Measurements from ENCODE around the gene SLC16A11. TPM values are rescaled to one million over a fixed set of nuclear protein-coding genes. Genes with fewer than 3 reads are reported as not detected.

SLC16A11 gene
- polyA plus RNA-seq, 1 donor (not counting 4 experiments of a cell fraction or from before 2014, with no cell fraction given): not detected

DNA sequence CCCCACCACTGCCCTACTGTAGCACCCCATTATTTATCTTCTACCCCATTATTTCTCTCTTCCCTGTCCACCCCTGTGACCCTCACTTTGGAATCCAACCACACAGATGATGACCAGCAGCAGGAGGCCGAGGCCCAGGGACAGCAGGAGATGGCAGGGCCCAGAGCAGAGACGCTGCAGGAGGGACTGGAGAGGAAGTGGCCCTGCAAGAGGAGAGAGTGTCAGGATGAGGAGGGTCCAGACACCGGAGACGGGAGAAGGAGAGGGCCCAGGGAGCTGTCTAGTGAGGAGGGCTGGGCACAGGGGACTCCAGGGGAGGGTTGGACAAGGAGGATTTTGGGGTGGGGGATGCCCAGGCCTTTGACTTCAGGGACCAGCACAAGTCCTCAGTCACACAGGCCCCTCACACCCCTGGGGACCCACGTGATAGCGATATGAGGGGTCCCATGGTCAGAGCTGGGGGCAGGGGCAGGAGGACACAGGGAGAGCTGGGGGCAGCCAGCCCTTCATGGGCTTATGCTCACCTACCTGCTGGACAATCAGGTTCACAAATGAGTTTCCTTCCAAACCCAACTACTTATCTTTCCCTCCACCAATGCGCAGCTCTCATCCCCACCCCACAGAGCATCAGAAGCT is 34.1 kb upstream of the SLC16A11 start:
- DNase-seq (ENCODE audit: low read depth, low spot score): no peak
- Histone ChIP-seq H3K9me1 (ENCODE audit: control insufficient read depth, extremely low read depth, insufficient read depth, low read length) (no peaks in the 10 kb centered on the region), H3K27me3 (ENCODE audit: control insufficient read depth, extremely low read depth, insufficient read depth, low read length) (peaks cover 11% of the 10 kb centered on the region), H3K9ac (ENCODE audit: control insufficient read depth, extremely low read depth, insufficient read depth, low read length) (no peak overlapping the region), H3K4me3 (ENCODE audit: control insufficient read depth in 2 of 3, extremely low read depth in 1 of 3, insufficient read depth in 2 of 3, low read depth in 1 of 3, low read length in 3 of 3) (no peak overlapping the region), H3K79me2 (ENCODE audit: control insufficient read depth, insufficient read depth, low read length) (no peaks in the 10 kb centered on the region), H4K20me1 (ENCODE audit: control insufficient read depth, extremely low read depth, insufficient read depth, low read length) (no peaks in the 10 kb centered on the region), H3K9me3 (ENCODE audit: control insufficient read depth, low read depth, low read length) (no peaks in the 10 kb centered on the region), H3K4me2 (ENCODE audit: control insufficient read depth, extremely low read depth, insufficient read depth, low read depth, low read length) (no peak overlapping the region), H3K4me1 (ENCODE audit: control insufficient read depth, extremely low read depth, insufficient read depth, low read length) (no peaks in the 10 kb centered on the region), H2AFZ (ENCODE audit: control insufficient read depth, low read length) (no peak overlapping the region), H3K27ac (ENCODE audit: control insufficient read depth, insufficient read depth, low read length) (no peak overlapping the region), H3K36me3 (ENCODE audit: control insufficient read depth in 2 of 2, extremely low read depth in 1 of 2, insufficient read depth in 2 of 2, low read length in 2 of 2) (no peaks in the 10 kb centered on the region)
- TF ChIP-seq EZH2 (IDR thresholded peaks at IDR 0.05; ENCODE audit: low read length): no peak
- TF ChIP-seq, protein P1, sequence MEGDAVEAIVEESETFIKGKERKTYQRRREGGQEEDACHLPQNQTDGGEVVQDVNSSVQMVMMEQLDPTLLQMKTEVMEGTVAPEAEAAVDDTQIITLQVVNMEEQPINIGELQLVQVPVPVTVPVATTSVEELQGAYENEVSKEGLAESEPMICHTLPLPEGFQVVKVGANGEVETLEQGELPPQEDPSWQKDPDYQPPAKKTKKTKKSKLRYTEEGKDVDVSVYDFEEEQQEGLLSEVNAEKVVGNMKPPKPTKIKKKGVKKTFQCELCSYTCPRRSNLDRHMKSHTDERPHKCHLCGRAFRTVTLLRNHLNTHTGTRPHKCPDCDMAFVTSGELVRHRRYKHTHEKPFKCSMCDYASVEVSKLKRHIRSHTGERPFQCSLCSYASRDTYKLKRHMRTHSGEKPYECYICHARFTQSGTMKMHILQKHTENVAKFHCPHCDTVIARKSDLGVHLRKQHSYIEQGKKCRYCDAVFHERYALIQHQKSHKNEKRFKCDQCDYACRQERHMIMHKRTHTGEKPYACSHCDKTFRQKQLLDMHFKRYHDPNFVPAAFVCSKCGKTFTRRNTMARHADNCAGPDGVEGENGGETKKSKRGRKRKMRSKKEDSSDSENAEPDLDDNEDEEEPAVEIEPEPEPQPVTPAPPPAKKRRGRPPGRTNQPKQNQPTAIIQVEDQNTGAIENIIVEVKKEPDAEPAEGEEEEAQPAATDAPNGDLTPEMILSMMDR (optimal IDR thresholded peaks at IDR 0.05 in 1 of 3, IDR thresholded peaks at IDR 0.05 in 1 of 3, conservative IDR thresholded peaks at IDR 0.05 in 1 of 3; ENCODE audit: extremely low read depth in 1 of 3, insufficient read depth in 2 of 3, low read length in 3 of 3): no peak
- dilution Hi-C loops (cut with MboI; ENCODE audit: extremely low pct_ligation_motif_present, low sequenced_read_pairs): no loop called here
- FAIRE-seq: no peak

DNA sequence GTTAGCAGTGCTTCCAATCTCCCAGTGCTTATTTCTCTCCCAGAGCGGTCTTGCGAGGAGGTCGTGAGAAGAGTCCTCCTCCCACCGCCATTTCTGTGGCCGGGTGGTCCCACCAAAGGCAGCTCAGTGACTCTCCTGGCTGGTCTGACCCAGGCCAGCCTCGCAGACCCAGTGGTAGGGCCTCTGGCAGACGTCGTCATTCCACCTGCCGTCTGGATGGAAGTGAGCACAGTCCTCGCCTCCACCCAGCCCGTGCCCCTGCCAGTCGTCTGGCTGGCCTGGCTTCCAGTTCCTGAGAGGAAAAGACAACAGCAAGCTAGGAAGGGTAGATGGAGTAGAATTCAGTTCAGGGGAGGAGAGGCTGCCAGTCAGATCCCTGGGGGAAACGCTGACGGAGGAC is 31.0 kb upstream of the SLC16A11 start:
- DNase-seq (ENCODE audit: low read depth, low spot score) (no peak), FAIRE-seq (no peak)
- H3K4me2 ChIP-seq (ENCODE audit: control insufficient read depth, extremely low read depth, insufficient read depth, low read depth, low read length): no peak overlapping the region
- H3K27me3 ChIP-seq (ENCODE audit: control insufficient read depth, extremely low read depth, insufficient read depth, low read length): peaks cover 12% of the 10 kb centered on the region
- no peak overlapping the region for H3K4me3 ChIP-seq (ENCODE audit: control insufficient read depth in 2 of 3, extremely low read depth in 1 of 3, insufficient read depth in 2 of 3, low read depth in 1 of 3, low read length in 3 of 3)
- no peaks in the 10 kb centered on the region for H4K20me1 ChIP-seq (ENCODE audit: control insufficient read depth, extremely low read depth, insufficient read depth, low read length)
- H3K79me2 ChIP-seq (ENCODE audit: control insufficient read depth, insufficient read depth, low read length): no peaks in the 10 kb centered on the region
- no peak overlapping the region for H3K9ac ChIP-seq (ENCODE audit: control insufficient read depth, extremely low read depth, insufficient read depth, low read length)
- H3K36me3 ChIP-seq (ENCODE audit: control insufficient read depth in 2 of 2, extremely low read depth in 1 of 2, insufficient read depth in 2 of 2, low read length in 2 of 2): no peaks in the 10 kb centered on the region
- no peak overlapping the region for H3K27ac ChIP-seq (ENCODE audit: control insufficient read depth, insufficient read depth, low read length)
- H2AFZ ChIP-seq (ENCODE audit: control insufficient read depth, low read length): no peak overlapping the region
- H3K9me3 ChIP-seq (ENCODE audit: control insufficient read depth, low read depth, low read length): no peaks in the 10 kb centered on the region
- dilution Hi-C loops (cut with MboI; ENCODE audit: extremely low pct_ligation_motif_present, low sequenced_read_pairs): no loop called here
- no peaks in the 10 kb centered on the region for H3K4me1 ChIP-seq (ENCODE audit: control insufficient read depth, extremely low read depth, insufficient read depth, low read length)
- TF ChIP-seq, protein P1 (optimal IDR thresholded peaks at IDR 0.05 in 1 of 3, IDR thresholded peaks at IDR 0.05 in 1 of 3, conservative IDR thresholded peaks at IDR 0.05 in 1 of 3; ENCODE audit: extremely low read depth in 1 of 3, insufficient read depth in 2 of 3, low read length in 3 of 3): no peak
- no peak for TF ChIP-seq EZH2 (IDR thresholded peaks at IDR 0.05; ENCODE audit: low read length)
- H3K9me1 ChIP-seq (ENCODE audit: control insufficient read depth, extremely low read depth, insufficient read depth, low read length): no peaks in the 10 kb centered on the region

Measured in keratinocyte (primary cell).